OCI-LY1 (cell line): ENCODE results near the gene SIVA1.

Source experiments
- H2AFZ ChIP-seq: fragments of 200-600 bp; sonication (generic), shearing (Covaris generic); 2 replicates; pipeline ENCODE4 v1.6.0; 2014; ENCODE audit warnings: antibody characterized with exemption, mild to moderate bottlenecking, low read length
- H3F3A ChIP-seq: fragments of 200-600 bp; sonication (generic), shearing (Covaris generic); 2 replicates; pipeline ENCODE4 v1.6.0; 2014; ENCODE audit warnings: mild to moderate bottlenecking, antibody characterized with exemption, low read length, moderate library complexity; ENCODE audit not compliant: insufficient read depth
- H3K27ac ChIP-seq: fragments of 200-600 bp; sonication (generic); 2 replicates; pipeline ENCODE4 v1.5.1; 2014; ENCODE audit warnings: low read length, mixed run types, mild to moderate bottlenecking, low read depth; ENCODE audit not compliant: poor library complexity, severe bottlenecking
- H3K27me3 ChIP-seq: fragments of 200-600 bp; sonication (generic); 2 replicates; pipeline ENCODE4 v1.6.0; 2014; ENCODE audit warnings: antibody characterized with exemption, mild to moderate bottlenecking, low read length, moderate library complexity; ENCODE audit not compliant: insufficient read depth
- H3K36me3 ChIP-seq: fragments of 200-600 bp; sonication (generic); 2 replicates; pipeline ENCODE4 v1.6.1; 2014; ENCODE audit warnings: mild to moderate bottlenecking, antibody characterized with exemption, low read length, moderate library complexity, mixed read lengths; ENCODE audit not compliant: insufficient read depth
- H3K4me1 ChIP-seq: fragments of 200-600 bp; sonication (generic); 2 replicates; pipeline ENCODE4 v1.5.1; 2014; ENCODE audit warnings: mild to moderate bottlenecking, low read length, moderate library complexity; ENCODE audit not compliant: insufficient read depth, severe bottlenecking
- H3K4me2 ChIP-seq: fragments of 200-600 bp; sonication (generic), shearing (Covaris generic); 2 replicates; pipeline ENCODE4 v1.6.1; 2014; ENCODE audit warnings: low read length
- H3K4me3 ChIP-seq: fragments of 200-600 bp; sonication (generic); 2 replicates; pipeline ENCODE4 v1.5.1; 2014; ENCODE audit warnings: low read length, low read depth, mild to moderate bottlenecking, mixed read lengths; ENCODE audit not compliant: poor library complexity, severe bottlenecking
- H3K79me2 ChIP-seq: fragments of 200-600 bp; shearing (Covaris generic); 2 replicates; pipeline ENCODE4 v1.6.1; 2016; ENCODE audit warnings: mixed run types, low read length, mixed read lengths; ENCODE audit not compliant: insufficient read depth
- H3K9ac ChIP-seq: fragments of 200-600 bp; sonication (generic), shearing (Covaris generic); 2 replicates; pipeline ENCODE4 v1.6.1; 2014; ENCODE audit warnings: mild to moderate bottlenecking, low read length, mixed read lengths
- H3K9me2 ChIP-seq: fragments of 200-600 bp; sonication (generic), shearing (Covaris generic); 2 replicates; pipeline ENCODE4 v1.6.1; 2014; ENCODE audit warnings: low read depth, mild to moderate bottlenecking, low read length, mixed read lengths
- H3K9me3 ChIP-seq: fragments of 200-600 bp; shearing (Covaris generic); 2 replicates; pipeline ENCODE4 v1.6.1; 2014; ENCODE audit warnings: low read length, mixed read lengths
- H4K20me1 ChIP-seq: fragments of 200-600 bp; sonication (generic), shearing (Covaris generic); 2 replicates; pipeline ENCODE4 v1.6.0; 2016; ENCODE audit warnings: mild to moderate bottlenecking, low read length; ENCODE audit not compliant: insufficient read depth
- EZH2 ChIP-seq: fragments of 200-600 bp; sonication (generic), shearing (Covaris generic); IDR thresholded peaks from 2 replicates; pipeline ENCODE4 v1.8.0; 2017; ENCODE audit warnings: borderline replicate concordance, mixed run types, mild to moderate bottlenecking, antibody characterized with exemption, low read length, moderate library complexity, mixed read lengths
- TF ChIP-seq, protein P1 (sequence below): fragments of 200-600 bp; sonication (generic), shearing (Covaris generic); IDR thresholded peaks from 2 replicates; pipeline ENCODE4 v1.5.1; 2017; ENCODE audit warnings: mild to moderate bottlenecking, antibody characterized with exemption, low read length, moderate library complexity, mixed read lengths

Gene SIVA1

DNA sequence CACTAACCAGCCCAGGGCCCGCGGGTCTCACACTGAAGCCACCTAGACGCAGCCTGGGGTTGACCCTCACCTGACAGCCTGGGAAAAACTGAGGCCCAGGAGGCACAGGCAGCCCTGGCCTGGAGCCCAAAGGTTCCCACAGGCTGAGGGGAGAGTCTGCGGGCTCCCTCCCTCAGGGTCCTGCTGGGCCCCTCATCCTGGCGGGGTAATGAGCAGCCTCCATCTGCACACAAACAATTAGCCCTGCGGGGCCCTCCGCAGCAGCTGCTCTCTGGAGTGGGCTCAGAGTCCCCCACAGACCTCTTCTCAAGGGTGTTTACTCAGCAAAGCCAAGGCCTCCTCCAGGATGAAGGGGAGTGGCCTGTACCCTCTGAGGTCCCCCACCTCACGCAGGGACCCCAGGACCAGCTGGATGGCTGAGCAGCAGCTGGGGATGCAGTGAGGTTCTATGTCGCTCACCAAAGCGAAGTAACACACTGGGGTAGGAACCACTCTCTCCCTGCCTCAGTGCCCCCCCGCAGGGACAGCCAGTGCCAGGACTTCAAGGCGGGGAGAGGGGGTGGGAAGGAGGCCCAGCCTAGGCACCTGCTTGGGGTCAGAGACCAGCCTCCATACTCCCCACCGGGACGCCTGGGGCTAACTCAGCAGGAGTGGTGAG is 35.3 kb downstream of the SIVA1 start:
- Histone ChIP-seq H3K9ac (no peak overlapping the region), H3K4me3 (no peak overlapping the region), H3K79me2 (no peaks in the 10 kb centered on the region), H3K36me3 (peaks cover 21% of the 10 kb centered on the region; the same call in 1 of the 2 replicates), H3K4me2 (no peak overlapping the region), H4K20me1 (no peaks in the 10 kb centered on the region), H3K27me3 (no peaks in the 10 kb centered on the region), H3F3A (no peaks in the 10 kb centered on the region), H3K9me3 (no peaks in the 10 kb centered on the region), H3K27ac (no peak overlapping the region), H3K4me1 (peaks cover 6% of the 10 kb centered on the region), H3K9me2 (no peaks in the 10 kb centered on the region), H2AFZ (no peak overlapping the region)
- no peak for TF ChIP-seq EZH2
- TF ChIP-seq, protein P1, sequence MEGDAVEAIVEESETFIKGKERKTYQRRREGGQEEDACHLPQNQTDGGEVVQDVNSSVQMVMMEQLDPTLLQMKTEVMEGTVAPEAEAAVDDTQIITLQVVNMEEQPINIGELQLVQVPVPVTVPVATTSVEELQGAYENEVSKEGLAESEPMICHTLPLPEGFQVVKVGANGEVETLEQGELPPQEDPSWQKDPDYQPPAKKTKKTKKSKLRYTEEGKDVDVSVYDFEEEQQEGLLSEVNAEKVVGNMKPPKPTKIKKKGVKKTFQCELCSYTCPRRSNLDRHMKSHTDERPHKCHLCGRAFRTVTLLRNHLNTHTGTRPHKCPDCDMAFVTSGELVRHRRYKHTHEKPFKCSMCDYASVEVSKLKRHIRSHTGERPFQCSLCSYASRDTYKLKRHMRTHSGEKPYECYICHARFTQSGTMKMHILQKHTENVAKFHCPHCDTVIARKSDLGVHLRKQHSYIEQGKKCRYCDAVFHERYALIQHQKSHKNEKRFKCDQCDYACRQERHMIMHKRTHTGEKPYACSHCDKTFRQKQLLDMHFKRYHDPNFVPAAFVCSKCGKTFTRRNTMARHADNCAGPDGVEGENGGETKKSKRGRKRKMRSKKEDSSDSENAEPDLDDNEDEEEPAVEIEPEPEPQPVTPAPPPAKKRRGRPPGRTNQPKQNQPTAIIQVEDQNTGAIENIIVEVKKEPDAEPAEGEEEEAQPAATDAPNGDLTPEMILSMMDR = no peak

DNA sequence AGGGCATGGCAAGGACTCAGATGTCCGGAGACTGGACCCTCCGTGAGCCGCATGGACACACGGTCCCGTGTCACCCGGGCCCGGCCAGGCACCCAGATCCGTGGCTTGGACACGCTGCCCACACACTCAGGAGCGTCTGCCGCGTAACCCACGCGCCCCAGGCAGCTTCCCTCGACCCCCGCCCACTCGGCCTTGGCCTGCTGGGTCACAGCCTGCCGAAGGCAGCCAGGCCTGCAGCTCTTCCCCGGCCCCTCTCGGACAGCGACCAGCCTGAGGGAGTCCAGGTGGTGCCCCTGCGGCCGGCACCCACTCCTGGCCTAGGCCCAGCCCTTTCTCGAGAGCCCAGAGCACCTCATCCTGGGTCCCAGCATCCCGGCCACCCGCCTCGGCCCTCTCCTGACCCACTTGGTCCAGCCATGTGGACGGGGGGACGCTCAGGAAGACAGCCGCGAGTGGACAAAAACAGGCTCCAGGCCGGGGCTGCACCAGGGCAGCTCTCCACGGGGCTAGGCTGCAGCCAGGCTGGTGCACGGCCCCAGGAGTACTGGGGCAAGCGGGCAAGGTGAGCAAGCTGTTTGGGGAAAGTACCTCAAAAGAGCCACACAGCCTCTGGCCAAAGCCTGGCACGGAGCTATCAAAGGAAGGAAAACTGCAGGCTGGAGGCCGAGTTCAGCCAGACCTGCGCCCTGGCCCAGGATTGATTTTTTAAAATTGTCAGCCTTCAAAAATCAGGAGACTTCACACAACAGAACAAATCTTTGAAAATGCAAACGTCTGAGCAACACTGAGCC is 36.1 kb downstream of the SIVA1 start:
- H3K4me3 ChIP-seq = no peak overlapping the region
- TF ChIP-seq EZH2 = no peak
- TF ChIP-seq, protein P1 = no peak
- no peaks in the 10 kb centered on the region for H3K9me2 ChIP-seq
- H3K9ac ChIP-seq = no peak overlapping the region
- no peaks in the 10 kb centered on the region for H3F3A ChIP-seq
- no peaks in the 10 kb centered on the region for H3K79me2 ChIP-seq
- H3K4me1 ChIP-seq = peaks cover 14% of the 10 kb centered on the region
- H3K27ac ChIP-seq = no peak overlapping the region
- no peaks in the 10 kb centered on the region for H3K9me3 ChIP-seq
- no peaks in the 10 kb centered on the region for H3K27me3 ChIP-seq
- no peaks in the 10 kb centered on the region for H4K20me1 ChIP-seq
- no peak overlapping the region for H3K4me2 ChIP-seq
- peaks cover 21% of the 10 kb centered on the region; the same call in 1 of the 2 replicates for H3K36me3 ChIP-seq
- no peak overlapping the region for H2AFZ ChIP-seq

DNA sequence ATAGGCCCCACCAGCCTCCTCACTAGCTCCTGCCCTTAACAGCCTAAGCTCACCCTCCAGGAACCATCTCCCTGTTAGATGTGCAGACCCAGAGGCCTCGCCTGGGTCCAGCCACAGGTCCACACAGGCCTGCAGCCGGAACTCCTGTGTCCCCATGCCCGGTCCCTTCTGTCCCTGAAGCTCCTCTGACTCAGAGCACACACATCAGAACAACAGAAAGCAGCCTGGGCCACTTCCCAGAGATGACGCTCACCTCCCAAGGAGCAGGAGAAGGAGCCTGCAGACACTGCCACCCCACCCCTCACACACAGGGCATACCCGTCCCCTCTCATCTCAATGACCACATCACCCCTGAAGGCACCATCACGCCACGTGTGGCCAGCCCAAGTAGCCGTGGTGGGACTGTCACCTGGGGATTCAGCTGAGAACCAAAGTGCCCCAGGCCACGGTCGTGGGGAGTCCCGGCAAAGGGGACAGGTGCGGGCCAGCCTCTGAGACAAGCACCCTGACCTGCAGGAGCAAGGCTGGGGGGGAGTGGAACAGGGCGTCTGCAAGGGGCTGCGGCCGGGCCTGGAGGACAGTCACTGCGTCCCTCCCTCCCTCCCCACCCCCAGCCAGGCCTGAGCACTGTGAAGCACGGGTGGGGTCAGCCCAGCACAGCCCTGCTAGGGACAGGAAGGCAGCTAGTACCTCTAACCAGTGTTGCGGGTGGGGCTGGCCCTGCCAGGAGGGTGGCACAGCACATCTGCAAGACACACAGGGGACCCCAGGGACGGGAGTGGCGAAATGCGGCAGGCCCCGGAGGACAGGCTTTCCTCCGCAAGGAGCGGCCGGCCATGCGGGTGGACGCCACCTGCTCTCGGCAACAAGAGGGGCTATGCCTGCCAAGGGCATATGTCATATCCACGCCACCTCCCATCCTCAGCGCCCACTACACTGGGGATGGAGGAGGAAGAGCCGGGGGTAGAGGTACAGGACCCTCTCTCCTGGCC is 37.1 kb downstream of the SIVA1 start:
- no peak overlapping the region for H2AFZ ChIP-seq
- peaks cover 21% of the 10 kb centered on the region; the same call in 1 of the 2 replicates for H3K36me3 ChIP-seq
- no peak overlapping the region for H3K27ac ChIP-seq

More for the DNA sequence above, 37.1 kb downstream of the SIVA1 start:
- no peaks in the 10 kb centered on the region for H3K27me3 ChIP-seq
- no peak overlapping the region for H3K4me2 ChIP-seq
- H3K4me3 ChIP-seq = no peak overlapping the region
- H3K9me3 ChIP-seq = no peaks in the 10 kb centered on the region
- no peaks in the 10 kb centered on the region for H4K20me1 ChIP-seq
- no peak overlapping the region for H3K9ac ChIP-seq
- no peaks in the 10 kb centered on the region for H3K79me2 ChIP-seq
- H3F3A ChIP-seq = no peaks in the 10 kb centered on the region
- peaks cover 20% of the 10 kb centered on the region for H3K4me1 ChIP-seq
- TF ChIP-seq, protein P1 = no peak
- no peak for TF ChIP-seq EZH2
- H3K9me2 ChIP-seq = no peaks in the 10 kb centered on the region
